ENCODE measurements around the gene BTN3A1.
"Not testable (repeated sequence)": the region's sequence is repeated elsewhere in the genome, so short reads cannot be mapped to it uniquely, and the experiment has no call there.

BTN3A1 gene

DNA sequence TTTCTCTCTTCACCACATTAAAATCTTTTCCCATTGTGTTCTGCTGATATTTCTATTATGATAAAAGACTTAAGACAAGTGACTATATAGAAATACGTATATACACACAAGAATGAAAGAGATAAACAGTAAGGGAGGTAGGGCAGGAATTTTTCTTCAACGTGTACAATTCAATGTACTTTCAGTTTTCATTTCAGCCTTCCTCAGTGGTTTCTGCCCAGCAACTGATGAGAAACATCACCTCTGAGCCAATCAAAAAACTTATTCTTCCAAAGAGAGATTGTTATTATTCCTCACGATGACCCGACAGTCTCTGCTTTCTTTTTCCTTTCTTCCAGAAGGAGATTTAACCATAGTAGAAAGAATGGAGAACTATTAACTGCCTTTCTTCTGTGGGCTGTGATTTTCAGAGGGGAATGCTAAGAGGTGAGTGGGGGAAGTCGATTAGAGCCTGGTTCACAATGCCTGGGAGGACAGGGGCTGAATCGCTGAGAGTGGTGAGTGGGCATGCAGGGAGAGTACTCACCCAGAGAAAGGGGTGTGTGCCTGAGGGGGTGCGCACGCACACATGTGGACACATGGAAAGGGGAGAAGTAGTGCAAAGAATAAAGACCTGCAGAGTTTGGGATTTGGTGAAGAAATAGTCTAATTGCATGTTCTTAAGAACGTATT, at the start of gene BTN3A1:
Gene BTN3A1, plus strand, starts transcription at position 289 of the 672 bp plus-strand sequence. CDS start 3,289 bp downstream, outside the sequence.
- in situ Hi-C loops (cut with MboI; ENCODE audit: low sequenced_read_pairs) = no loop called here

DNA sequence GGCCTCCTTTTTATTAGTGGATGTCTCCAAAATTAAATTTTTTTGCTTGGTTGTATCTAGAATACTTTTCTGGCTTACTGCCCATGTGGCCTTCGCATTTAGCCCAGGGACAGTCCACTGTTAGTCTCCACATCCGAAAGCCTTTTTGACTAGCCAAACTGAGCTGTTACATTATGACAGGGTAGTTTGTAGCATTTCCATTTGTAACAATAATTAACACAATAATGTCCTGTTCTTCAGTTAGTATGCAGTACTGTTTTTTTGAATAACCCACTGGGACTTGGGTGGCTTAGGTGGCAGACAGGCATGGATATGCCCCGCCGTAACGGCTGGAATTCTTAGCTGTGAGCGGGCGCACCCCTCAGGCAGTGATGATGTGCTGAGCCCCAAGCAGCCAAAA, 49.8 kb upstream of the BTN3A1 start:
- in situ Hi-C loops (cut with MboI; ENCODE audit: low sequenced_read_pairs) = no loop called here

- in situ Hi-C loops (cut with MboI; ENCODE audit: low sequenced_read_pairs) = no loop called here
Measured at GRCh38 chr6:26354162-26354561, 47.9 kb upstream of the BTN3A1 start.

DNA sequence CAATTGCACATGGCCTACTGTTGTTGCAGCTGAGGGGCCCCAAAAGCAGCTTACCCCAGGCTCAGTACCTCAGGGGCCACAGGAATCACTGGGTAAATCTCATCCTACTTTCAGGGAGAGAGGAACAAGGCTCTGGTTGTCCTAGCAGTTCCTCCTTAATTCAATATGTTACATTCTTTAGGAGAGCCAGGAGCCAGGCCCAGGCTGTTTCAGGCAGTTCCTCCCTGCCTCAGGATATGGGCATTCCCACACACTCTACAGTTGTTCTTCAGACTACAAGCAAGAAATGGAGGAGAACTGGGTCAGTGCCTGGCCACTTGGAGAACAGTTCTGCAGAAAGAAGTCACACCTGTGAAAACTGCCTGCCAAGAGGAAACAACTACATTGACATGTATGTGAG, 46.7 kb upstream of the BTN3A1 start:
- in situ Hi-C loops (cut with MboI; ENCODE audit: low sequenced_read_pairs) = no loop called here

GRCh38 chr6:26357543-26357942, 44.5 kb upstream of the BTN3A1 start:
- in situ Hi-C loops (cut with MboI; ENCODE audit: low sequenced_read_pairs) = not testable (repeated sequence)

- in situ Hi-C loops (cut with MboI; ENCODE audit: low sequenced_read_pairs) = no loop called here
Measured at GRCh38 chr6:26358511-26358981, 43.5 kb upstream of the BTN3A1 start.

DNA sequence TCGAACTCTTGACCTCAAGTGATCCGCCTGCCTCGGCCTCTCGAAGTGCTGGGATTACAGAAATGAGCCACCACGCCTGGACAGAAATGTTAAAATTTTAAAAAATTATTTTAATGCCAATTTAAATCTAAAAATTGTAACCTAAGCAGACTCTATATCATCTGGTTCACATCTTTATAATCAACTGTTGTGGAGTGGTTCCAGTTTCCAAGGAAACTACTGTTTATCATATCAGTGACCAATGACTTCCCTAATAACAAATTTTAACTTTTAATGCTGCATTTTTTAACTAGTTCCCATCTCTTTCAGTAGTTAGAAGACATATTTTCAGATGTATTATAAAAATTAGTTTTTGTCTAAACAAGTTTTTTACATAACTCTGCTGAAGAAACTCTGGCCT, 42.3 kb upstream of the BTN3A1 start:
- in situ Hi-C loops (cut with MboI; ENCODE audit: low sequenced_read_pairs) = no loop called here

DNA sequence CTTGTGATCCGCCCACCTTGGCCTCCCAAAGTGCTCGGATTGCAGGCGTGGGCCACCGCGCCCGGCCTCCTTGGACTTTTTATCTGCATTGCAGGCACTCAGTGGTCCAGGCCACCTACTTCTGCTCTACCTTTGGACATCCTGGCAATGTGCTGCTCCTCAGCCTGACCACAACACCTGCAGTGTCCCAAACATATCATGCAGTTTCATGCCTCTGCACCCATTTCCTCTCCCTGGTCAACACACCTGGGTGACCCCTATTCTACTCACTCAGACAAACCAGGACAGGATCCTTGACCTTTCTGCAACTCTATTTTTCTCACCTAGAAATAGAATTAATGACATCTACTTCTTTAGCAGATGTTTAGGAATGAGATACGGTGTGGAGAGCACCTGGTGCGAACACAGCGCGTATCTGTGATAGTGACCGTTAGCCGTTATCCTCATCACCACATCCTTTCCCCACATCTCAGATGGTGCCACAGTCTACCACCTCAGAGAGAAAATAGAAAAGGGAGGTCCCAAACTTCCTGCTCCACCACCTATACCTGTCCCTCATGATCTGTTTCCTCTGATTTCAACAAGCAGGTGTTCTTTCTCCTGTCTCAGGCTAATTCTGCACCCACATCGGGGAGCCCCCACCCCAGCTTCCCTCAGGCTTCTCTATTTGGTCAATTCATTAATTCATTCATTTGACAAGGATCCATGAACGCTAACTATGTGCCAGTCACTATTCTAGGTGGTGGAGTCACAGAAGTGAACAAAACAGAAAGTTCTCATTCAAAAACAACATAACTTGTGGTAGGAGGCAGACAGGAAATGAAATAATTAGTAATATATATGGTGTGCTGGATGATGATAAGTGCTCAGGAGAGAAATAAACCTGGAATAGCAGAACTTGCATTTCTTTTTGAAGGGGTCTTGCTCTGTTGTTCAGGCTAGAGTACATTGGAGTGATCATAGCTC, 41.3 kb upstream of the BTN3A1 start:
- in situ Hi-C loops (cut with MboI; ENCODE audit: low sequenced_read_pairs) = no loop called here

DNA sequence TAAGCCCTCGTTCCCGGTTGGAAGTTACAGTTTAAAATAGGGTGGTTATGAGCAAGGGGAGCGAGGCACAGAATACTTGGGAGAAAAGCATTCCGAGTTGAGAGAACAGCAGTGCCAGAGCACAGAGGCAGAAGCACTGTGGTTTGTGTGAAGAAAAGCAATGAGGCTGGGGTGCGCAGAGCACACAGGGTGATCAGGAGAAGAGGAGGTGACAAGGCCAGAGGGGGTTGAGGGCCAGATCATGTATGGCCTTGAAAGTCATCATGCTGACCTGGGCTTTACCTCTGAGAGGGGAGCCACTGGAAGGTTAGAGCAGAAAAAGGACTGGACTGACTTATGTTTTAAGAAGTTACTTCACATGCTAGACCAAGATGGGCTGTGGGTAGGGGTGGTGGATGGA, 40.5 kb upstream of the BTN3A1 start:
- in situ Hi-C loops (cut with MboI; ENCODE audit: low sequenced_read_pairs) = no loop called here

DNA sequence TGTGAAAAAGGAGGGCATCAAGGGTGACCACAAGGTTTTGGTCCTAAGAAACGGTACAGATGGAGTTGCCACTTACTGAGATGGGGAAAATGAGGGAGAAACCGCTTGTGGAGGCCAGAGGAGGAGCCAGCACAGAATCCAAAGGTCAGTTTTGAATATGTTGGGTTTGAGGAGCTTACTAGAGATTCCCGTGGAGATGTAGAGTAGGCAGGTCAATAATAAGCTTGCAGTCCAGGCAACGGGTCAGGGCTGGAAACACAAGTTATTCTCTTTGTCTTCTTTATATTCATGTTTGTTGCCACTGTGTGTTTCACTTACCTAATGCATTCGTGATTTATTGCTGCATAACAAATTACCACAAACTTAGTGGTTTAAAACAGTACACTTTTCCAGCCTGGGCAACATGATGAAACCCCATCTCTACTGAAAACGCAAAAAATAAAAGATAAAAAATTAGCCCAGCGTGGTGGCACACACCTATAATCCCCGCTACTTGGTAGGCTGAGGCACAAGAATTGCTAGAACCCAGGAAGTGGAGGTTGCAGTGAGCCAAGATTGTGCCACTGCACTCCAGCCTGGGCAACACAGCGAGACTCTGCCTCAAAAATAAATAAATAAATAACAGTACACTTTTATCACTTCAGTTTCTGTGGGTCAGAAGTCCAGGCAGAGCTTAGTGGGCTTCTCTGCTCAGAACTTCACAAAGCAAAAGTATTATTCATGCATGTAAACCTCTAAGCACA, 39.8 kb upstream of the BTN3A1 start:
- in situ Hi-C loops (cut with MboI; ENCODE audit: low sequenced_read_pairs) = no loop called here

- in situ Hi-C loops (cut with MboI; ENCODE audit: low sequenced_read_pairs) = no loop called here
Measured at GRCh38 chr6:26362836-26363220, 39.2 kb upstream of the BTN3A1 start.

GRCh38 chr6:26363882-26364701, 38.0 kb upstream of the BTN3A1 start:
- in situ Hi-C loops (cut with MboI; ENCODE audit: low sequenced_read_pairs) = no loop called here

DNA sequence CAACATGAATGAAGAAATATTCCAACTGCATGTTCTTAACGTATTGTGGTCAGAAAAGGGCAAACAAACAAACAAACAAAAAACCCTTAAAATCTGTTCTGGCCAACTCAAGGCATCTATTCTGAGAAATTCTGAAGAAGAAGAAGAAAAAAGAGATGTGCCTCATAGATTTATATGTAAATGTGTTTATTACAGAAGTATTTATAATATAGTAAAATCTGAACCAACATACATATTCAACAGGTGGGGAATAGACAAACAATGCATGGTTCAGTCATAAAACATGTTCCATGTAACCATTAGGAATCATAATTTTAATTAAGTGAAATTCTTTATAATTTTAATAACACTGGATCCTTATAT, 36.5 kb upstream of the BTN3A1 start:
- in situ Hi-C loops (cut with MboI; ENCODE audit: low sequenced_read_pairs) = no loop called here

- in situ Hi-C loops (cut with MboI; ENCODE audit: low sequenced_read_pairs) = no loop called here
Measured at GRCh38 chr6:26366504-26366903, 35.6 kb upstream of the BTN3A1 start.

GRCh38 chr6:26367114-26367513, 35.0 kb upstream of the BTN3A1 start:
- in situ Hi-C loops (cut with MboI; ENCODE audit: low sequenced_read_pairs) = no loop called here

- in situ Hi-C loops (cut with MboI; ENCODE audit: low sequenced_read_pairs) = not testable (repeated sequence)
Measured at GRCh38 chr6:26371813-26372212, 30.3 kb upstream of the BTN3A1 start.

DNA sequence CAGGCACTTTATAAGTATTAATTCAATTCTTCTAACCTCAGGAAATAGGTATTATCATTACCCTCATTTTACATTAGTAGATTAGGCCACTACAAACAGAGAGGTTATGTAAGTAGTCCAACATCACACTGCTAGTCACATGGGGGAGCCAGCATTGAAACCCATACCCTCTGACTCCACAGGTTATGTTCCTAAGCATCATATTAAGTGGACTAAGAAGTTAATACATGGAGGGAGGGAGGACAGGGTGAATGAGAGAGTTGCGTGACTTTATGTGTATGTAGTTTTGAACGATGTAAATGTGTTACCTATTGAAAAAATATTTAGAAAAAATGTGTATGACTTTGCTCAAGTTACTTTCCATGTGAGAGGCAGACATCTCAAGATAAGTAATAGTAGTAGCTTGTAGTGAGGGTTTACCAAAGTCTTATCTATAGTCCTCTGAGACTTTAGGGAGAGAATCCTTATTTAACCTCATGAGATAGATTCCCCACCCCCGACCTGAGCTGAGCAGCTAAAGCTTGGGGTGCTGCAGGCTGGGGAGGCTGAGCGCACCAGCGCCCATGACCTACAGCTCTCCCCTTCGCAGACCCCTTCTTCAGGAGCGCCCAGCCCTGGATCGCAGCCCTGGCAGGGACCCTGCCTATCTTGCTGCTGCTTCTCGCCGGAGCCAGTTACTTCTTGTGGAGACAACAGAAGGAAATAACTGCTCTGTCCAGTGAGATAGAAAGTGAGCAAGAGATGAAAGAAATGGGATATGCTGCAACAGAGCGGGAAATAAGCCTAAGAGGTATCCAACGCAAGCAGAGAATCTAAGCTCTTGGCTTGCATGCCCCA, 29.5 kb upstream of the BTN3A1 start:
- in situ Hi-C loops (cut with MboI; ENCODE audit: low sequenced_read_pairs) = no loop called here

- in situ Hi-C loops (cut with MboI; ENCODE audit: low sequenced_read_pairs) = no loop called here
Measured at GRCh38 chr6:26375270-26375669, 26.8 kb upstream of the BTN3A1 start.

DNA sequence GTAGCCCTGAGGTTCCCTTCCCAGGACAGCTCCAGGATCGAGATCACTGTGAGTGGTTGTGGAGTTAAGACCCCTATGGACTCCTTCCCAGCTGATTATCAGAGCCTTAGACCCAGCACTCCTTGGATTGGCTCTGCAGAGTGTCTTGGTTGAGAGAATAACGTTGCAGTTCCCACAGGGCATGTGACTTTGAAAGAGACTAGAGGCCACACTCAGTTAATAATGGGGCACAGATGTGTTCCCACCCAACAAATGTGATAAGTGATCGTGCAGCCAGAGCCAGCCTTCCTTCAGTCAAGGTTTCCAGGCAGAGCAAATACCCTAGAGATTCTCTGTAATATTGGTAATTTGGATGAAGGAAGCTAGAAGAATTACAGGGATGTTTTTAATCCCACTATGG, 24.4 kb upstream of the BTN3A1 start:
- in situ Hi-C loops (cut with MboI; ENCODE audit: low sequenced_read_pairs) = no loop called here

GRCh38 chr6:26378143-26378542, 23.9 kb upstream of the BTN3A1 start:
- in situ Hi-C loops (cut with MboI; ENCODE audit: low sequenced_read_pairs) = not testable (repeated sequence)

Data from HL-60/S4 treated with phorbol 12-myristate 13-acetate at 8.2 ng/mL for 4 days and 3 days (cell line).